Urothelium cell line (cell line): Measurements from ENCODE around the gene NMNAT3.

Experiments
- DNase-seq: peaks from one replicate; pipeline ENCODE4 v3.0.0; 2011; ENCODE audit warnings: low spot score, mixed read lengths
- FAIRE-seq: peaks from 2 replicates; lab custom pipeline; 2011; peaks lifted over from hg19 to GRCh38; lab: Jason Lieb, UNC

The NMNAT3 gene

DNA sequence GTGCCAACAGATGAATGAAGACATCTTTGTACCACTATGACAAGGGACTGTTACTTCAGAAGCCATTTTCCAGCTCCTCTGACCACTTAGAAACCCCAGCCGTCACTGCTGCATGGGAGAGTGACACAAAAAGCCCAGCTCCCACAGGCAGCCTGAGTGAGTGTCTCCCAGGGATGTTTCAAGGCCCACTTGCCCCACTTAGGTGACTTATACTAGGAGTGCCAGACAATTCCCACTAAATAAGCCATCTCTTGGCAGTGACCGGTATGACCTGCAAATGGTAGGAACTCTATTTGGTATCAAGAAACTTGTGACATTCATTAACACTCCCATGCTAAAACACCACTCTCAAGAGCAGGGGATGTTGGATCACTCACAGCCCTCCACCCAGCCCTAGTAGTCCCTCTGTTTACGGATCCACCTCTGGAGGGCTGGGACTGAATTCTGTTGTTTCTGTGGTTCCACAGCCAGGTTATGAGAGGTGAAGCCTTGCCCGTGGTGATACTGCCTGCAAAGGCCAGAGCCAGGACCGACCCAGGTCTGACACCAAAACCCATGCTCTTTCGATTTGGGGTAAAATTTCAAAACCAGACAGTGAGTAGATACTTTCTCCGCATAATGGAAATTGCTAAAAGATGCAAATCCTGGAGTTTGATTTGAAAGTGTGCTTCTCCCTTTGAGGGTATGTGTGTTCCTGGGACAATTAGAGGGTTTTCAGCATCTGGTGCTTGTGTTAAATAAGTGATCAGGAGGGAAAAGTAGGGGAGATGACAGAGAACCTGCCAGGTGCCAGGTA is 152.7 kb downstream of the NMNAT3 start:
- no peak for FAIRE-seq

GRCh38 chr3:139523718-139524117 is 154.1 kb downstream of the NMNAT3 start:
- FAIRE-seq (no peak), DNase-seq (no peak)

More for the DNA sequence above, 152.7 kb downstream of the NMNAT3 start:
- DNase-seq, result no peak

- DNase-seq (no peak), FAIRE-seq (no peak)
These were observed 154.6 kb downstream of the NMNAT3 start for GRCh38 chr3:139523166-139523565.

DNA sequence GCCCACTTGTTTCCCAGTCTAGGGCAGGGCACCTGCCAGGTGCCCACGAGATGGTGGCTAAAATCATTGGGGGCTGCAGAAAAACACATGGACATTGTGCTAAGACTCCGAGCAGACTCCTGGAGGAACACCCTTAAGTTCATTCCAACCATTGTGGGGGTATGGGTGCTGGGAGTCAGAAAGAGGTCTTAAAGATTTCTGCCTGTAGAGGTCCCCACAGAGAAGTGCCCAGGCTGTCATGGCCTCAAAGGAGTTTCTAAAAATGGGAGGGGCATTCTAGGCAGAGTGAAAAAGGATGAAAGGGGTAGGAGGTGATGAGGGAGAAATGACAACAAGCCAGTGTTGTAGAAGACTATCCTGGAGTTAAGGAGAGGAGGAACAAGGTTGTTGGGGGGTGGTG is 155.4 kb downstream of the NMNAT3 start:
- no peak for FAIRE-seq

GRCh38 chr3:139521816-139522215 is 156.0 kb downstream of the NMNAT3 start:
- DNase-seq (no peak), FAIRE-seq (no peak)

More for the DNA sequence above, 155.4 kb downstream of the NMNAT3 start:
- DNase-seq, result no peak

DNA sequence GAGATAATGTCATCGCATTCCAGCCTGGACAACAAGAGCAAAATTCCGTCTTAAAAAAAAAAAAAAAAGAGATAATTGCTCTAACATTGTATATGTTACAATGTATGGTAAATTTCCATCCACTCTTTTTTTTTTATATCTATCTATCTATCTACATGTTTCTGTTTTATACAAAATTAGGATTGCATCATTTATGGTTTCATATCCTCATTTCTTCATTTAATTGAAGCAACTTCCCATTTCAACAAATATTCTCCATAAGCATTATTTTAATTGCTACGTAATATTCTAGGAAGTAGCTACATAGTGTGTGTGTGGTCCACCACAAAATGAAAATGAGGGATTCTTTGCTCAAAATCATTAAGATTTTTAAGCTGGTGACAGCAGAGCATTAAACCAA is 156.6 kb downstream of the NMNAT3 start:
- DNase-seq (no peak), FAIRE-seq (no peak)

DNA sequence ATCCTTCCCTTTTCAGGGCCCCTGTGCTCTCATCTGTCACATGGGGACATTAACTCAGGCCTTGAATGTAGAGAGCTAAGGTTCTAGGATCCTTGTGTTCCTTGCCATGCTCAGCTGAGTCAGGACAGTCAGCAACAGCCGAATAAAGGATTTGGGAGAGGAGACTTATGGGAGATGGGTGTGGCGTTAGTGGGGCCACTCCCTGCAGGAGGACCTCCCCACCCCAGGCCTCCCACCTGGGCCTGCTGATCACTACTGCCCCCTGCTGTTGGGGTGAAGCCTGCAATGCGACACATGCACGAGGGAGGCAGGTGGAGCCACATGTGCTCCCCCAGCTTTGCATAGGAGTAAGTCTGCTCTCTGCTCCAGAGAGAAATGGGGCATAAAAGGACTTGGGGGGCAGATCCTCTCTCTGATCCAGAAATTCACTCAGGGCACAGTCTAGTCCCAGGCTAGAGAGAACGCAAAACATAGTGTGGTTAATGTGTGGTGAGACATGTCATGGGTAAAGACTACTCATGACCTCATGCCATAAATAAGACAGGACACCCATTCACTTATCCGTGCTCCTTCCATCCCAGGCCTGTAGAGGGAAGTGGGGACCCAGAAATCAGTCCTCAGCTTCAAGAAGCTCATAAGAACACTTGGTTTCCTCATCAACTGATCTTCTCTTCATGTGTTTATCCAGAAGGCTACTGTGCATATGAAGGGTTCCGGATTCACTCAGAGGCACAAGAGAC is 157.6 kb downstream of the NMNAT3 start:
- DNase-seq (peak; percentile 46), FAIRE-seq (no peak)

DNA sequence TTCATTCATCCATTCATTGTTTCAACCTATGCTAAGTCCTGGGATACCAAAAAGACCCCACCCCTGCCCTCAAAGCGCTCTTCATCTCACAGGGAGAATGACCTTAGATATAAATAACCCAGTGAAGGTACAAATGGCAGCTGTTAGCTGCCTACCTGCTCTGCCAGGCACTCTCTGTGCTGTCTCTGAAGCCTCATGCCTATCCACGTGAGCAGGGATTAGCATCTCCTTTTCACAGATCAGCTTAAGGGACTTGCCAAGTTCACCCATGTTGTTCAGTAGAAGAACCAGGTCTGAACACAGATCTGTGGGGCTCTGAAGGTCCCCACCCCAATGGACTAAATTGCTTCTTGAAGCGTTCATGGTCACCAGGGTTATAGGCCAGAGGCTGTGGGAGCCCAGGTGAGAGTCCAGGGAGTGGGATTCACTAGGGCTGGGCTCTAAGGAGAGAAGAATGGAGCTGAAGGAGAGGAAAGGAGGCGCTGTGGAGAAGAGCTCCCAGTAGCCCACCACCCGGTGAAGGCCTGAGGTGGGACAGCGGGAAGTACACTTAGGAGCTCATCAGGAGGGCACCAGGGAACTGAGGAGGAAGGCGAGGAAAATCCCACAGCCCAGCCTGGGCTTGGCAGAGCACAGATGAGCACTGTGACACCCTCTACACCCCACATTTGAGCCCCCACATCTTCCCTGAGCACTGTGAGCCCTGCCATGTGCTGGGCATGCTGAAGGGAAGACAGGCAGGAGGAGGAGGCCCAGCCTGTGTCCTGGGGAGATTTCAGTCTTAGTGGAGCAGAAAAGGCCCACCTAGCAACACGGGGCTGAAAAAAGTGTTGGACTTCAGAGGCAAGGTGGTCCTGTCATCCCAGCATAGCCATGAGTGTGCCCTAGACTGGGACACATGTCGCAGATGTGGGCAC is 158.6 kb downstream of the NMNAT3 start:
- FAIRE-seq (no peak), DNase-seq (no peak)

- DNase-seq (no peak), FAIRE-seq (no peak)
These were observed 159.5 kb downstream of the NMNAT3 start for GRCh38 chr3:139518306-139518705.

GRCh38 chr3:139517321-139518065 is 160.3 kb downstream of the NMNAT3 start:
- FAIRE-seq (no peak), DNase-seq (no peak)

DNA sequence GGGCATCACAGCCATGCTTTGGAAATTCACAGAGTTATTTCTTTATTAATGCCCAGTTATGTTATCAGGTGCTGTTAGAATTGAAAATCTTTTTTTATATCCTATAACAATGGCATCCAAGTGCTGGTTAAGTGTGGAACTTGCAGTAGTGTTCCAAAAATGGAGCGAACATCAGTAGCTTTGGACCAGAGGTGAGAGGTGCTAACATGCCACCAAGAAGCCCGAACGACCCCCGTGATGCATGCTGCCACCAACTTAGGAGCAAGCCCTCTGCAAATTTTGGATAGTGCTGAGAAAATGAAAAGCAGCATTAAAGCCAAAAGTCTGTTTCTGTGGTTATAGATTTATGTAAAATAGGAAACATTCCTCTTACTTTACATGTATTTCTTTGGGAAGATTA is 163.0 kb downstream of the NMNAT3 start:
- FAIRE-seq, result no peak
- DNase-seq, result no peak
